H1 (cell line): Measurements from ENCODE around the gene ADGRL3. TPM values are rescaled to one million over a fixed set of nuclear protein-coding genes. Genes with fewer than 3 reads are reported as not detected.

ENCODE experiments used
- CTCF ChIA-PET: fragments of 300-600 bp; sonication (Branson Sonifier 250); formaldehyde crosslinking; loops from one replicate; lab custom pipeline; 2021; ENCODE audit not compliant: partially characterized antibody; lab: Charles Lee
- POLR2A ChIA-PET: fragments of 300-600 bp; sonication (Branson Sonifier 250); formaldehyde crosslinking; loops from one replicate; lab custom pipeline; 2021; ENCODE audit warnings: inconsistent platforms; ENCODE audit not compliant: partially characterized antibody; lab: Charles Lee
- DNase-seq, 2 experiments: peaks; one replicate each; pipeline versions ENCODE4 v3.0.0 to v3.0.0-alpha.2; 2010 to 2022; ENCODE audit warnings: low spot score in 2 of 2, low read depth in 1 of 2, mixed read lengths in 1 of 2
- FAIRE-seq: peaks from 2 replicates; lab custom pipeline; 2011; peaks lifted over from hg19 to GRCh38; lab: Jason Lieb, UNC
- H2AFZ ChIP-seq: 2 replicates; pipeline ENCODE4 v1.8.1; 2012; ENCODE audit warnings: low read length, inconsistent platforms
- H2AK5ac ChIP-seq: 2 replicates; pipeline ENCODE4 v1.6.1; 2013; ENCODE audit warnings: low read depth, low read length
- H2BK120ac ChIP-seq: replicated peaks from 2 replicates; pipeline ENCODE3; 2013; ENCODE audit warnings: low read depth, low read length, inconsistent platforms
- H2BK12ac ChIP-seq: 2 replicates; pipeline ENCODE4 v1.6.1; 2013; ENCODE audit warnings: low read depth, low read length
- H2BK15ac ChIP-seq: 2 replicates; pipeline ENCODE4 v1.6.1; 2013; ENCODE audit warnings: low read length
- H2BK20ac ChIP-seq: 2 replicates; pipeline ENCODE4 v1.6.1; 2013; ENCODE audit warnings: low read length
- H2BK5ac ChIP-seq: 2 replicates; pipeline ENCODE4 v1.6.1; 2013; ENCODE audit warnings: low read depth, low read length
- H3K14ac ChIP-seq: 2 replicates; pipeline ENCODE4 v1.6.1; 2013; ENCODE audit warnings: inconsistent platforms; ENCODE audit not compliant: insufficient read length
- H3K18ac ChIP-seq: 2 replicates; pipeline ENCODE4 v1.6.1; 2013; ENCODE audit warnings: low read length; ENCODE audit errors: extremely low read depth
- H3K23ac ChIP-seq: 2 replicates; pipeline ENCODE4 v1.6.1; 2013; ENCODE audit warnings: inconsistent platforms; ENCODE audit not compliant: insufficient read length
- H3K23me2 ChIP-seq: 2 replicates; pipeline ENCODE4 v1.6.1; 2013; ENCODE audit warnings: low read depth, low read length
- H3K27ac ChIP-seq: 2 replicates; pipeline ENCODE4 v1.6.1; 2011; ENCODE audit warnings: low read depth, low read length, inconsistent platforms
- H3K27me3 ChIP-seq, 4 experiments: replicated peaks in 1 of 4; 1 replicate in 1 of 4; 2 replicates in 3 of 4; pipeline versions ENCODE4 v1.6.1 to v1.8.1; 2011 to 2013; ENCODE audit warnings: low read length in 3 of 4, mild to moderate bottlenecking in 3 of 4, inconsistent platforms in 2 of 4, mixed read lengths in 2 of 4, moderate library complexity in 1 of 4; ENCODE audit not compliant: control insufficient read depth in 3 of 4, insufficient read depth in 3 of 4; ENCODE audit errors: extremely low read depth in 1 of 4
- H3K36me3 ChIP-seq, 4 experiments: 2 replicates each; pipeline versions ENCODE4 v1.6.1 to v1.8.1; 2011 to 2013; ENCODE audit warnings: mild to moderate bottlenecking in 4 of 4, low read length in 3 of 4, moderate library complexity in 2 of 4, control low read depth in 1 of 4, inconsistent platforms in 1 of 4; ENCODE audit not compliant: insufficient read depth in 4 of 4, control insufficient read depth in 2 of 4
- H3K4ac ChIP-seq: replicated peaks from 2 replicates; pipeline ENCODE3; 2013; ENCODE audit warnings: low read length, low read depth, mixed read lengths, inconsistent platforms; ENCODE audit not compliant: insufficient read length
- H3K4me1 ChIP-seq, 4 experiments: replicated peaks in 1 of 4; 1 replicate in 1 of 4; 2 replicates in 3 of 4; pipeline versions ENCODE4 v1.6.1 to v1.8.1; 2011 to 2013; ENCODE audit warnings: low read length in 3 of 4, inconsistent platforms in 2 of 4, mixed read lengths in 1 of 4; ENCODE audit not compliant: insufficient read depth in 4 of 4, control insufficient read depth in 3 of 4
- H3K4me2 ChIP-seq, 2 experiments: 2 replicates each; pipeline versions ENCODE4 v1.6.1 to v1.8.1; 2011 to 2013; ENCODE audit warnings: low read depth in 2 of 2, low read length in 2 of 2, control low read depth in 1 of 2, inconsistent platforms in 1 of 2, mild to moderate bottlenecking in 1 of 2; ENCODE audit not compliant: insufficient read depth in 1 of 2
- H3K4me3 ChIP-seq, 4 experiments: fragments of 200-600, 300-600 bp in 1 of 4; sonication (generic), shearing (Covaris generic), sonication (Bioruptor Twin) in 1 of 4; 2 replicates each; pipeline versions ENCODE4 v1.5.1 to v1.8.1; 2011 to 2016; ENCODE audit warnings: low read length in 4 of 4, low read depth in 3 of 4, control low read depth in 2 of 4, inconsistent platforms in 2 of 4, mild to moderate bottlenecking in 2 of 4, mixed read lengths in 1 of 4, moderate library complexity in 1 of 4; ENCODE audit not compliant: insufficient read depth in 2 of 4; ENCODE audit errors: extremely low read depth in 1 of 4
- H3K56ac ChIP-seq: replicated peaks from 2 replicates; pipeline ENCODE3; 2013; ENCODE audit warnings: low read depth, mild to moderate bottlenecking, mixed read lengths, low read length, inconsistent platforms; ENCODE audit not compliant: insufficient read length
- H3K79me1 ChIP-seq: 2 replicates; pipeline ENCODE4 v1.6.1; 2013; ENCODE audit warnings: low read depth, low read length, control low read depth
- H3K79me2 ChIP-seq, 2 experiments: 2 replicates each; pipeline versions ENCODE4 v1.6.1 to v1.8.1; 2012 to 2013; ENCODE audit warnings: low read length in 2 of 2, mild to moderate bottlenecking in 2 of 2, inconsistent platforms in 1 of 2; ENCODE audit not compliant: insufficient read depth in 2 of 2, control insufficient read depth in 1 of 2
- H3K9ac ChIP-seq, 4 experiments: replicated peaks in 1 of 4; 1 replicate in 1 of 4; 2 replicates in 3 of 4; pipeline versions ENCODE4 v1.6.1 to v1.8.1; 2011 to 2013; ENCODE audit warnings: low read depth in 3 of 4, low read length in 3 of 4, control low read depth in 2 of 4, mild to moderate bottlenecking in 2 of 4, moderate library complexity in 2 of 4, inconsistent platforms in 1 of 4; ENCODE audit errors: extremely low read depth in 1 of 4
- H3K9me3 ChIP-seq, 2 experiments: 2 replicates each; pipeline versions ENCODE4 v1.6.1 to v1.8.1; 2012 to 2013; ENCODE audit warnings: mild to moderate bottlenecking in 2 of 2, moderate library complexity in 2 of 2, control low read depth in 1 of 2, inconsistent platforms in 1 of 2, low read depth in 1 of 2, low read length in 1 of 2, mixed read lengths in 1 of 2; ENCODE audit not compliant: insufficient read depth in 2 of 2
- H4K20me1 ChIP-seq, 2 experiments: replicated peaks in 1 of 2; 2 replicates each; pipeline versions ENCODE3 to v1.8.1; 2011 to 2013; ENCODE audit warnings: inconsistent platforms in 2 of 2, low read length in 2 of 2, mild to moderate bottlenecking in 1 of 2; ENCODE audit not compliant: insufficient read depth in 2 of 2, control insufficient read depth in 1 of 2
- H4K5ac ChIP-seq: 2 replicates; pipeline ENCODE4 v1.6.1; 2013; ENCODE audit warnings: low read length, low read depth, mixed read lengths, inconsistent platforms; ENCODE audit not compliant: insufficient read length
- H4K8ac ChIP-seq: 2 replicates; pipeline ENCODE4 v1.8.0; 2013; ENCODE audit warnings: mild to moderate bottlenecking, moderate library complexity, low read length, inconsistent platforms; ENCODE audit not compliant: insufficient read depth; ENCODE audit errors: extremely low read depth
- H4K91ac ChIP-seq: replicated peaks from 2 replicates; pipeline ENCODE3; 2013; ENCODE audit warnings: low read length, mixed read lengths, inconsistent platforms; ENCODE audit not compliant: insufficient read length
- ATF3 ChIP-seq: IDR thresholded peaks from 2 replicates; pipeline ENCODE4 v1.6.1; 2011; ENCODE audit warnings: low read depth, mild to moderate bottlenecking, low read length; ENCODE audit not compliant: insufficient read depth
- CREB1 ChIP-seq: IDR thresholded peaks from 2 replicates; pipeline ENCODE4 v1.6.1; 2012; ENCODE audit warnings: inconsistent platforms
- CTCF ChIP-seq, 3 experiments: IDR thresholded peaks; 1 replicate in 2 of 3; 2 replicates in 1 of 3; pipeline versions ENCODE4 v1.5.1 to v1.6.1; 2011; ENCODE audit warnings: low read length in 3 of 3, mild to moderate bottlenecking in 3 of 3, inconsistent platforms in 2 of 3, low read depth in 1 of 3, moderate library complexity in 1 of 3; ENCODE audit not compliant: insufficient read depth in 1 of 3; ENCODE audit errors: control extremely low read depth in 1 of 3
- GABPA ChIP-seq: IDR thresholded peaks from 2 replicates; pipeline ENCODE4 v1.6.1; 2011; ENCODE audit warnings: mild to moderate bottlenecking, low read length, moderate library complexity, borderline replicate concordance; ENCODE audit not compliant: insufficient read depth
- HDAC2 ChIP-seq, 2 experiments: fragments of 300-600 bp in 1 of 2; sonication (generic) in 1 of 2; IDR thresholded peaks; 2 replicates each; pipeline ENCODE4 v1.6.1; 2011 to 2012; ENCODE audit warnings: low read depth in 2 of 2, low read length in 2 of 2, mild to moderate bottlenecking in 2 of 2, moderate library complexity in 2 of 2, borderline replicate concordance in 1 of 2, inconsistent platforms in 1 of 2
- RBBP5 ChIP-seq: IDR thresholded peaks from 2 replicates; pipeline ENCODE4 v1.7.1; 2012; ENCODE audit warnings: low read depth, mild to moderate bottlenecking, inconsistent platforms, low read length, moderate library complexity, borderline replicate concordance
- RNF2 ChIP-seq: fragments of 200-900, 300-1000 bp; sonication (generic); IDR thresholded peaks from 2 replicates; pipeline ENCODE4 v1.7.1; 2016; ENCODE audit warnings: borderline replicate concordance, low read depth, mild to moderate bottlenecking, antibody characterized with exemption, low read length; ENCODE audit not compliant: poor library complexity, severe bottlenecking; ENCODE audit errors: missing control alignments
- RXRA ChIP-seq: IDR thresholded peaks from 2 replicates; pipeline ENCODE4 v1.6.1; 2011; ENCODE audit warnings: low read depth, mild to moderate bottlenecking, low read length, moderate library complexity; ENCODE audit not compliant: insufficient read depth
- SP2 ChIP-seq: IDR thresholded peaks from 2 replicates; pipeline ENCODE4 v1.6.1; 2012; ENCODE audit warnings: mild to moderate bottlenecking, low read length, inconsistent platforms
- SP4 ChIP-seq: IDR thresholded peaks from 2 replicates; pipeline ENCODE4 v1.6.1; 2012; ENCODE audit warnings: low read length, inconsistent platforms
- WGBS, 2 experiments: shearing (Covaris generic) in 1 of 2; methylation state at CpG; one replicate each; pipeline versions ENCODE4 v1.1.6 to v1.1.7; 2013 to 2015; ENCODE audit warnings: low lambda C conversion rate in 2 of 2, mixed read lengths in 2 of 2, inconsistent platforms in 1 of 2, low coverage in 1 of 2, missing lambda C conversion rate in 1 of 2; ENCODE audit not compliant: insufficient replicate concordance in 2 of 2, insufficient coverage in 1 of 2, insufficient read length in 1 of 2; ENCODE audit errors: extremely low coverage in 1 of 2, missing lambda C conversion rate in 1 of 2; 5-methylcytosine and 5-hydroxymethylcytosine counted together
- polyA plus RNA-seq, 7 experiments: library from polyadenylated mRNA; depleted of rRNA in 3 of 7; stranded (reverse) in 5 of 7; unstranded in 2 of 7; fragments of >200 nt in 5 of 7; fragments of 200-250 nt in 2 of 7; gene quantifications; 1 replicate in 5 of 7; 2 replicates in 1 of 7; 4 replicates in 1 of 7; pipeline versions ENCODE4 v1.2.1 to v1.2.3, GENCODE V29; 2011 to 2013; ENCODE audit warnings: missing spikeins in 2 of 7, mixed read lengths in 2 of 7
- total RNA-seq: library from RNA; stranded (reverse); fragmentation: NEBNext Ultra II Directional; extraction: Animal tissue kit (Norgen Biotek cat#: 25700); gene quantifications from 2 replicates; pipeline ENCODE4 v1.2.1, GENCODE V29; 2021

Gene ADGRL3
- total and polyA plus RNA-seq, 2 of the 8 experiments (the other 6 are each of a cell fraction or from before 2014, with no cell fraction given): 6.6 to 13.0 TPM

GRCh38 chr4:61211781-61212180 is 11.7 kb downstream of the ADGRL3 start:
- H4K91ac ChIP-seq: no peak overlapping the region
- no peaks in the 10 kb centered on the region; a peak in 1 of 4 replicates for H3K9me3 ChIP-seq
- H3K4me1 ChIP-seq: no peaks in the 10 kb centered on the region; a peak in 1 of 7 replicates
- no peak overlapping the region for H3K4me2 ChIP-seq
- no peak overlapping the region for H3K23ac ChIP-seq
- ChIA-PET CTCF (no interaction called here), POLR2A (no interaction called here)
- H2BK120ac ChIP-seq: peak overlapping the region; percentile 54
- H3K79me2 ChIP-seq: peaks cover 0 to 49% of the 10 kb centered on the region in 2 experiments; a peak in 2 of 4 replicates
- H2AK5ac ChIP-seq: no peak overlapping the region
- DNase-seq (no peak), FAIRE-seq (no peak)
- H3K4me3 ChIP-seq: no peak overlapping the region
- H4K8ac ChIP-seq: no peak overlapping the region
- no peak overlapping the region for H3K14ac ChIP-seq
- H3K4ac ChIP-seq: no peak overlapping the region
- H3K23me2 ChIP-seq: no peaks in the 10 kb centered on the region
- no peak overlapping the region for H2BK15ac ChIP-seq
- WGBS, 2 experiments: 95% methylated on average over 1 of the region's 1 CpG; no CpG with 5 or more reads in 1 of the 2 experiments
- H3K18ac ChIP-seq: no peak overlapping the region
- peaks cover 0 to 1% of the 10 kb centered on the region in 2 experiments for H4K20me1 ChIP-seq
- 0 out of 2 replicates have a peak, but pooled peaks cover 2% of the 10 kb centered on the region for H3K79me1 ChIP-seq
- H2BK5ac ChIP-seq: no peak overlapping the region
- no peak overlapping the region for H2BK12ac ChIP-seq
- H3K9ac ChIP-seq: no peak overlapping the region
- no peak overlapping the region for H4K5ac ChIP-seq
- no peaks in the 10 kb centered on the region for H3K27me3 ChIP-seq
- no peak overlapping the region for H2AFZ ChIP-seq
- no peak overlapping the region for H2BK20ac ChIP-seq
- H3K27ac ChIP-seq: no peak overlapping the region
- no peak overlapping the region for H3K56ac ChIP-seq
- no peaks in the 10 kb centered on the region for H3K36me3 ChIP-seq
- TF ChIP-seq ATF3: no peak
- no peak for TF ChIP-seq RNF2
- no peak for TF ChIP-seq RXRA
- no peak for TF ChIP-seq GABPA
- TF ChIP-seq SP2: no peak
- TF ChIP-seq CTCF (IDR thresholded peaks at IDR 0.05; ENCODE audit: control extremely low read depth in 1 of 3, insufficient read depth in 1 of 3, low read depth in 1 of 3, low read length in 3 of 3): no peak
- no peak for TF ChIP-seq SP4
- no peak for TF ChIP-seq HDAC2 (IDR thresholded peaks at IDR 0.05; ENCODE audit: borderline replicate concordance in 1 of 2, low read depth in 2 of 2, low read length in 2 of 2)
- TF ChIP-seq CREB1: no peak
- TF ChIP-seq RBBP5: no peak
